ENCODE measurements around the gene ADSS2. TPM values are rescaled to one million over a fixed set of nuclear protein-coding genes. Genes with fewer than 3 reads are reported as not detected.

Gene ADSS2
- total and polyA plus RNA-seq, 2 of the 4 experiments (the other 2 are of a cell fraction): 14.9 to 30.1 TPM

DNA sequence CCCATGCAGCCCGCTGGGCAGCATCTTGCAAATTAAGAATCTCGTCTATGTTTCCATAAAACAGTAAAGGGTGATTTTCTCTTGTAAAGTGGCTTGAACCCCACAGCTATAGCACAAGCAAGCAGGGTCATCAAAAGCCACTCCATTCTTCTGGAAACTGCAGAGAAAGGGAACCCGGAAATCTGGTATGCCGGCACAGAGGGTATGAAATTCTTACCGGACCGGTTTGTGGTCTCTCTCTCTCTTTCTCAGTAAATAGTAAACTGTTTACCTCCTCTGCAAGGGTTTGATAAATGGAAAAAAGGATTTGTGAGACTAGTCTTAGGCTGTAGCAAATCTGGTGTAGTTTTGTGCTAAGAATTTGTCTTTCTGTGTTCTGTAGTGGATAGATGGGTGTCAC lies 2.7 kb upstream of the ADSS2 start:
- Histone ChIP-seq H3K14ac (replicated peaks; ENCODE audit: low read depth, low read length) (no peak overlapping the region), H4K8ac (ENCODE audit: low read depth in 2 of 2, low read length in 2 of 2) (no peak overlapping the region), H3K23ac (ENCODE audit: low read depth, low read length) (no peak overlapping the region), H4K91ac (ENCODE audit: insufficient read depth, low read depth, low read length) (no peak overlapping the region), H2AK5ac (ENCODE audit: low read depth, low read length) (no peak overlapping the region), H2AFZ (replicated peaks; ENCODE audit: low read length, poor library complexity) (no peak overlapping the region), H2BK15ac (ENCODE audit: low read depth, low read length) (no peak overlapping the region), H4K5ac (ENCODE audit: low read depth, low read length) (no peak overlapping the region), H3K79me1 (ENCODE audit: low read depth in 1 of 2, low read length in 2 of 2) (peaks cover 5 to 20% of the 10 kb centered on the region in 2 experiments), H2BK5ac (ENCODE audit: low read depth, low read length, poor library complexity, severe bottlenecking) (no peak overlapping the region), H3K18ac (ENCODE audit: low read depth, low read length) (no peak overlapping the region), H3K4me3 (ENCODE audit: insufficient read depth, low read depth, low read length) (no peak overlapping the region), H3K36me3 (ENCODE audit: control insufficient read depth, insufficient read depth, low read length) (no peaks in the 10 kb centered on the region), H3K4me2 (ENCODE audit: low read depth, low read length) (no peak overlapping the region), H3K9me3 (ENCODE audit: control insufficient read depth, insufficient read depth, low read length) (no peaks in the 10 kb centered on the region), H3K4ac (ENCODE audit: low read depth, low read length) (no peak overlapping the region), H3K27ac (ENCODE audit: insufficient read depth, low read length) (no peak overlapping the region), H3K9me1 (ENCODE audit: insufficient read depth, low read length) (peaks cover 4% of the 10 kb centered on the region; the same call in 1 of the 2 replicates), H2BK20ac (ENCODE audit: low read depth, low read length) (no peak overlapping the region), H4K20me1 (ENCODE audit: insufficient read depth, low read length) (peaks cover 6% of the 10 kb centered on the region), H3K56ac (ENCODE audit: extremely low read depth, insufficient read depth, low read length) (no peak overlapping the region), H3K4me1 (ENCODE audit: control insufficient read depth, insufficient read depth, low read length) (peaks cover 6% of the 10 kb centered on the region), H3K27me3 (ENCODE audit: control insufficient read depth, insufficient read depth, low read length) (no peaks in the 10 kb centered on the region), H2AK9ac (replicated peaks; ENCODE audit: low read depth, low read length, poor library complexity) (no peak overlapping the region), H3K9ac (ENCODE audit: low read depth, low read length) (no peak overlapping the region), H2BK120ac (ENCODE audit: low read depth, low read length) (no peak overlapping the region)
- no peak for ATAC-seq (ENCODE audit: low read depth)
- ChIA-PET CTCF (no interaction called here), POLR2A (ENCODE audit: unreplicated experiment) (no interaction called here)
- intact Hi-C loops (cut with micrococcal nuclease) (loop anchor here (5.0 kb wide), 1 partner anchor 198 kb away; the partner anchor contains the start of gene DESI2), in situ Hi-C loops (cut with MboI; ENCODE audit: low sequenced_read_pairs) (no loop called here), dilution Hi-C loops (cut with HindIII; ENCODE audit: low sequenced_read_pairs, unreplicated experiment) (no loop called here)
- no peak for DNase-seq
- TF ChIP-seq NFE2L2 (IDR thresholded peaks at IDR 0.05; ENCODE audit: low read depth, low read length) (no peak), RAD21 (IDR thresholded peaks at IDR 0.05; ENCODE audit: low read length) (no peak), FOS (IDR thresholded peaks at IDR 0.05; ENCODE audit: low read depth, low read length) (no peak), MAFK (IDR thresholded peaks at IDR 0.05; ENCODE audit: low read depth, low read length) (no peak), BHLHE40 (IDR thresholded peaks at IDR 0.05; ENCODE audit: low read depth, low read length) (no peak)
- no TSS peak for BruUV-seq (replicated peaks)
- no CpG with 5 or more reads among the region's 6 CpGs for WGBS, 2 experiments (ENCODE audit: extremely low coverage in 2 of 2, insufficient read length in 1 of 2)

Data from IMR-90 (cell line).